Activated CD8-positive, alpha-beta memory T cell treated with anti-CD3 and anti-CD28 coated beads, Interleukin-2, amount 50 U/mL, for 1 hour (primary cell): Measurements from ENCODE around the gene TOX3.

ENCODE experiments used
- DNase-seq: peaks from one replicate; pipeline ENCODE4 v3.0.0-alpha.2; 2020; ENCODE audit errors: extremely low read depth

The TOX3 gene

GRCh38 chr16:52451971-52452421 is 94.9 kb downstream of the TOX3 start:
- DNase-seq: no peak

GRCh38 chr16:52450916-52451315 is 96.0 kb downstream of the TOX3 start:
- DNase-seq: no peak

GRCh38 chr16:52450241-52450640 is 96.7 kb downstream of the TOX3 start:
- DNase-seq: no peak

- DNase-seq: no peak
Observed at GRCh38 chr16:52446080-52446479, 100.9 kb downstream of the TOX3 start.

GRCh38 chr16:52441886-52442285 is 105.1 kb downstream of the TOX3 start:
- no peak for DNase-seq

- DNase-seq: no peak
Observed at GRCh38 chr16:52440248-52440647, 106.7 kb downstream of the TOX3 start.

- no peak for DNase-seq
Observed at GRCh38 chr16:52439750-52440149, 107.2 kb downstream of the TOX3 start.

- DNase-seq: no peak
Observed at GRCh38 chr16:52439171-52439701, 107.7 kb downstream of the TOX3 start.

- DNase-seq: no peak
Observed at GRCh38 chr16:52437277-52437670, 109.7 kb downstream of the TOX3 start.

GRCh38 chr16:52436339-52437276 is 110.3 kb downstream of the TOX3 start:
- DNase-seq: no peak

GRCh38 chr16:52434224-52434623 is 112.7 kb downstream of the TOX3 start:
- DNase-seq: no peak

- no peak for DNase-seq
Observed at GRCh38 chr16:52433643-52434042, 113.3 kb downstream of the TOX3 start.

- no peak for DNase-seq
Observed at GRCh38 chr16:52424591-52424990, 122.4 kb downstream of the TOX3 start.

- DNase-seq: no peak
Observed at GRCh38 chr16:52422307-52422706, 124.6 kb downstream of the TOX3 start.

GRCh38 chr16:52418201-52418600 is 128.7 kb downstream of the TOX3 start:
- no peak for DNase-seq

GRCh38 chr16:52416888-52417287 is 130.1 kb downstream of the TOX3 start:
- DNase-seq: no peak

- DNase-seq: no peak
Observed at GRCh38 chr16:52411011-52411410, 135.9 kb downstream of the TOX3 start.

GRCh38 chr16:52408191-52408845 is 138.6 kb downstream of the TOX3 start:
- DNase-seq: no peak

- no peak for DNase-seq
Observed at GRCh38 chr16:52407778-52408177, 139.2 kb downstream of the TOX3 start.

- no peak for DNase-seq
Observed at GRCh38 chr16:52405441-52405840, 141.5 kb downstream of the TOX3 start.

- DNase-seq: no peak
Observed at GRCh38 chr16:52404546-52404945, 142.4 kb downstream of the TOX3 start.

- DNase-seq: no peak
Observed at GRCh38 chr16:52399116-52399515, 147.8 kb downstream of the TOX3 start.

- no peak for DNase-seq
Observed at GRCh38 chr16:52398491-52398960, 148.4 kb downstream of the TOX3 start.
